Muscle of leg (tissue), 11 donors: ENCODE data around the gene TNFRSF1A. TPM values are rescaled to one million over a fixed set of nuclear protein-coding genes. Genes with fewer than 3 reads are reported as not detected.
A peak's percentile ranks its signal among the peaks of the same experiment; 100 is the strongest.
"Not testable (repeated sequence)": the region's sequence is repeated elsewhere in the genome, so short reads cannot be mapped to it uniquely, and the experiment has no call there.

Source experiments
- DNase-seq: peaks from one replicate; pipeline ENCODE4 v3.0.0; 2013
- H3K27ac ChIP-seq: one replicate; pipeline ENCODE4 v1.5.1; 2013; ENCODE audit warnings: mild to moderate bottlenecking, low read length, control low read depth
- H3K27me3 ChIP-seq: one replicate; pipeline ENCODE4 v1.6.1; 2013; ENCODE audit warnings: low read length; ENCODE audit not compliant: control insufficient read depth, insufficient read depth
- H3K36me3 ChIP-seq: one replicate; pipeline ENCODE4 v1.6.1; 2013; ENCODE audit warnings: low read length; ENCODE audit not compliant: control insufficient read depth, insufficient read depth
- H3K4me1 ChIP-seq: one replicate; pipeline ENCODE4 v1.6.1; 2013; ENCODE audit warnings: low read length; ENCODE audit not compliant: control insufficient read depth, insufficient read depth
- H3K4me3 ChIP-seq: one replicate; pipeline ENCODE4 v1.5.1; 2013; ENCODE audit warnings: low read length, control low read depth
- H3K9me3 ChIP-seq: replicated peaks from 2 replicates; pipeline ENCODE4 v1.6.1; 2013; ENCODE audit warnings: low read depth, low read length; ENCODE audit not compliant: control insufficient read depth
- WGBS: methylation state at CpG from one replicate; pipeline ENCODE4 v1.1.5; 2013; ENCODE audit warnings: missing lambda C conversion rate; ENCODE audit not compliant: insufficient coverage; 5-methylcytosine and 5-hydroxymethylcytosine counted together
- polyA plus RNA-seq, 8 donors: library from polyadenylated mRNA; unstranded; fragments of 120-200 nt; gene quantifications; one replicate each; pipeline versions ENCODE4 v1.2.1 to v1.2.3, GENCODE V29; 2013; ENCODE audit warnings: inconsistent platforms in 1 of 8, low replicate concordance in 1 of 8; ENCODE audit not compliant: insufficient read length in 8 of 8, insufficient read depth in 1 of 8
- total RNA-seq: library from RNA; stranded (reverse); fragments of 120-200 nt; gene quantifications from one replicate; pipeline ENCODE4 v1.2.4, GENCODE V29; 2013

The TNFRSF1A gene
- total and polyA plus RNA-seq, 9 donors: 38.5 to 92.0 (median 64.1) TPM

- peaks cover 29% of the 10 kb centered on the region for H3K4me1 ChIP-seq
- no peaks in the 10 kb centered on the region for H3K27me3 ChIP-seq
- H3K9me3 ChIP-seq: no peaks in the 10 kb centered on the region
- H3K36me3 ChIP-seq: no peaks in the 10 kb centered on the region
- H3K4me3 ChIP-seq: no peak overlapping the region
- 88% methylated on average over 3 of the region's 5 CpGs for WGBS
- no peak overlapping the region for H3K27ac ChIP-seq
- no peak for DNase-seq
These were observed 4.5 kb upstream of the TNFRSF1A start for GRCh38 chr12:6346235-6346832.

GRCh38 chr12:6345319-6346091, 3.6 kb upstream of the TNFRSF1A start:
- Histone ChIP-seq H3K4me3 (no peak overlapping the region), H3K27me3 (no peaks in the 10 kb centered on the region), H3K9me3 (no peaks in the 10 kb centered on the region), H3K4me1 (peaks cover 35% of the 10 kb centered on the region), H3K36me3 (no peaks in the 10 kb centered on the region), H3K27ac (no peak overlapping the region)
- DNase-seq: peak; percentile 16
- WGBS: 55% methylated on average over 5 of the region's 10 CpGs

- peaks cover 48% of the 10 kb centered on the region for H3K4me1 ChIP-seq
- not testable (repeated sequence) for H3K9me3 ChIP-seq, H3K4me3 ChIP-seq, H3K27me3 ChIP-seq, H3K27ac ChIP-seq, DNase-seq, H3K36me3 ChIP-seq
- 93% methylated on average over 5 of the region's 11 CpGs for WGBS
These were observed 2.3 kb upstream of the TNFRSF1A start for GRCh38 chr12:6344101-6344660.

GRCh38 chr12:6343518-6343917, 1.6 kb upstream of the TNFRSF1A start:
- DNase-seq: peak; percentile 51
- no CpG with 5 or more reads among the region's 5 CpGs for WGBS
- Histone ChIP-seq H3K4me3 (no peak overlapping the region), H3K36me3 (no peaks in the 10 kb centered on the region), H3K27ac (peak overlapping the region; percentile 3), H3K27me3 (no peaks in the 10 kb centered on the region), H3K4me1 (peaks cover 54% of the 10 kb centered on the region), H3K9me3 (no peaks in the 10 kb centered on the region)

DNA sequence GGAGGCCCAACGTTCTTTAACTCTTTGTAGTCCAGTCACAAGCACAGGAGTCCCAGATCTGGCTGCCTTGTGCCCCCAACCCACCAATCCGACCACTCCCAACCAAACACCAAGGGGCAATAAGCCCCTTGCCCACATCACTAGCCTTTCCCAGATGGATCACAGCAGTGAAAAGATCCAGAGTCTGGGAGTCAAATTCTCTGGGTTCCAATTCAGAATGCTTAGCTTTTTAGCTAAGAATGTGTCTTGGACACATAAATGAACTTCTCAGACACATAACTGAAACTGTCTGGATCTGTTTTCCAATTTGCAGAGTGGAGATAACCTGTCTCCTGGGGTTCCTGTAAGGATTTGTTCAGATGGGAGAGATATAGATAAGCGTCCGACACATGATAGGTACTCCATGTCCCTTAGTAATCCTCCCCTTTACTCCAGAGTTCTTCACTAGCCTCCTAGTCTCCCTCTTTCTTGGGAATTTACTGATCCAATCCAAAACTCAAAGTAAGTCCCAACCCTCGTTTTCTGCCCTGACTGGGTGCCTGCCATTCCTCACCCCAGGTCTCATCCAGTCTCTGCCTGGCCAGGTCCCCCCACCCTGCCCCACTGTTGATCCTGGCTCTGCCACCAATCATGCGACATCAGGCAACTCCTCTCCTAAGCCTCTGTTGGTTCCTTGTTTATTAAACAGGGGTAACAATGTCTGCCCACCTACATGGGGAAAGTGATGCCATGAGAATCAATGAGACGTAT, 439 bp upstream of the TNFRSF1A start:
- 48% methylated on average over 4 of the region's 7 CpGs for WGBS
- H3K27ac ChIP-seq: peak overlapping the region; percentile 97
- no peak for DNase-seq
- H3K4me3 ChIP-seq: peak overlapping the region; percentile 99
- H3K36me3 ChIP-seq: peaks cover 2% of the 10 kb centered on the region
- no peaks in the 10 kb centered on the region for H3K9me3 ChIP-seq
- peaks cover 59% of the 10 kb centered on the region for H3K4me1 ChIP-seq
- H3K27me3 ChIP-seq: no peaks in the 10 kb centered on the region

- H3K4me1 ChIP-seq: peaks cover 73% of the 10 kb centered on the region
- peak; percentile 61 for DNase-seq
- WGBS: 4% methylated on average over 11 of the region's 15 CpGs
- H3K4me3 ChIP-seq: peak overlapping the region; percentile 99
- H3K27ac ChIP-seq: peak overlapping the region; percentile 97
- H3K36me3 ChIP-seq: peaks cover 2% of the 10 kb centered on the region
- H3K27me3 ChIP-seq: no peaks in the 10 kb centered on the region
- no peaks in the 10 kb centered on the region for H3K9me3 ChIP-seq
These were observed 995 bp downstream of the TNFRSF1A start for GRCh38 chr12:6340745-6341416.

- peaks cover 2% of the 10 kb centered on the region for H3K36me3 ChIP-seq
- H3K9me3 ChIP-seq: no peaks in the 10 kb centered on the region
- whole genome bisulfite sequencing: 0% methylated on average over 8 of the region's 9 CpGs
- no peaks in the 10 kb centered on the region for H3K27me3 ChIP-seq
- peaks cover 81% of the 10 kb centered on the region for H3K4me1 ChIP-seq
- peak overlapping the region; percentile 99 for H3K4me3 ChIP-seq
- DNase-seq: peak; percentile 79
- peak overlapping the region; percentile 97 for H3K27ac ChIP-seq
These were observed 1.7 kb downstream of the TNFRSF1A start for GRCh38 chr12:6340032-6340638.

GRCh38 chr12:6338955-6339354, 2.9 kb downstream of the TNFRSF1A start:
- H3K9me3 ChIP-seq: no peaks in the 10 kb centered on the region
- peaks cover 11% of the 10 kb centered on the region for H3K36me3 ChIP-seq
- H3K4me3 ChIP-seq: no peak overlapping the region
- H3K27ac ChIP-seq: peak overlapping the region; percentile 97
- 13% methylated on average over 2 of the region's 3 CpGs for whole genome bisulfite sequencing
- peaks cover 90% of the 10 kb centered on the region for H3K4me1 ChIP-seq
- no peaks in the 10 kb centered on the region for H3K27me3 ChIP-seq
- no peak for DNase-seq

GRCh38 chr12:6338536-6338935, 3.3 kb downstream of the TNFRSF1A start:
- Histone ChIP-seq H3K4me1 (peaks cover 88% of the 10 kb centered on the region), H3K27ac (peak overlapping the region; percentile 10), H3K36me3 (peaks cover 15% of the 10 kb centered on the region)
- DNase-seq, H3K9me3 ChIP-seq, H3K4me3 ChIP-seq, H3K27me3 ChIP-seq: not testable (repeated sequence)
- 63% methylated on average over 2 of the region's 8 CpGs for WGBS
